ENCODE measurements around the gene C16orf74. TPM values are rescaled to one million over a fixed set of nuclear protein-coding genes. Genes with fewer than 3 reads are reported as not detected.

Gene C16orf74
- total RNA-seq, 1 donor = 0.81 TPM

- no peak for TF ChIP-seq CTCF (IDR thresholded peaks at IDR 0.05; ENCODE audit: insufficient read depth, low read length)
- H3K4me3 ChIP-seq (ENCODE audit: low read depth, low read length) = no peak overlapping the region
- DNase-seq (ENCODE audit: low read depth) = no peak
Observed at GRCh38 chr16:85670840-85671239, 80.1 kb downstream of the C16orf74 start.

GRCh38 chr16:85668676-85669424 is 82.0 kb downstream of the C16orf74 start:
- DNase-seq (ENCODE audit: low read depth) = no peak
- no peak overlapping the region for H3K4me3 ChIP-seq (ENCODE audit: low read depth, low read length)
- TF ChIP-seq CTCF (IDR thresholded peaks at IDR 0.05; ENCODE audit: insufficient read depth, low read length) = no peak

GRCh38 chr16:85667841-85668413 is 83.0 kb downstream of the C16orf74 start:
- no peak overlapping the region for H3K4me3 ChIP-seq (ENCODE audit: low read depth, low read length)
- no peak for DNase-seq (ENCODE audit: low read depth)
- no peak for TF ChIP-seq CTCF (IDR thresholded peaks at IDR 0.05; ENCODE audit: insufficient read depth, low read length)

GRCh38 chr16:85667261-85667660 is 83.6 kb downstream of the C16orf74 start:
- no peak for TF ChIP-seq CTCF (IDR thresholded peaks at IDR 0.05; ENCODE audit: insufficient read depth, low read length)
- DNase-seq (ENCODE audit: low read depth) = no peak
- H3K4me3 ChIP-seq (ENCODE audit: low read depth, low read length) = no peak overlapping the region

- no peak overlapping the region for H3K4me3 ChIP-seq (ENCODE audit: low read depth, low read length)
- no peak for DNase-seq (ENCODE audit: low read depth)
- TF ChIP-seq CTCF (IDR thresholded peaks at IDR 0.05; ENCODE audit: insufficient read depth, low read length) = no peak
Observed at GRCh38 chr16:85665929-85666328, 85.0 kb downstream of the C16orf74 start.

- no peak for DNase-seq (ENCODE audit: low read depth)
- no peak overlapping the region for H3K4me3 ChIP-seq (ENCODE audit: low read depth, low read length)
- no peak for TF ChIP-seq CTCF (IDR thresholded peaks at IDR 0.05; ENCODE audit: insufficient read depth, low read length)
Observed at GRCh38 chr16:85665373-85665740, 85.5 kb downstream of the C16orf74 start.
